OCI-LY7 (cell line): Measurements from ENCODE around the gene ANKS1B. TPM values are rescaled to one million over a fixed set of nuclear protein-coding genes. Genes with fewer than 3 reads are reported as not detected.

ENCODE experiments used
- BruUV-seq: library from RNA; stranded (reverse); fragments of 400-500 nt; replicated peaks from 2 replicates; lab custom pipeline; 2021; lab: Mats Ljungman, UMichigan
- CTCF ChIA-PET: fragments of 300-600 bp; sonication (Branson Sonifier 250); formaldehyde crosslinking; loops from one replicate; lab custom pipeline; 2022; ENCODE audit warnings: antibody characterized with exemption; ENCODE audit not compliant: unreplicated experiment; lab: Charles Lee
- POLR2A ChIA-PET: fragments of 300-600 bp; sonication (Branson Sonifier 250); formaldehyde crosslinking; loops from one replicate; lab custom pipeline; 2022; ENCODE audit warnings: antibody characterized with exemption; lab: Charles Lee
- DNase-seq: peaks from one replicate; pipeline ENCODE4 v3.0.0-alpha.2; 2015; ENCODE audit warnings: low spot score
- H2AFZ ChIP-seq: fragments of 200-600 bp; sonication (generic), shearing (Covaris generic); 2 replicates; pipeline ENCODE4 v1.6.1; 2014; ENCODE audit warnings: mild to moderate bottlenecking, antibody characterized with exemption, low read length, moderate library complexity
- H3K27ac ChIP-seq: fragments of 200-600 bp; sonication (generic); 2 replicates; pipeline ENCODE4 v1.5.1; 2014; ENCODE audit warnings: mixed run types, low read depth, mild to moderate bottlenecking, moderate library complexity, low read length, inconsistent platforms; ENCODE audit not compliant: poor library complexity, severe bottlenecking
- H3K36me3 ChIP-seq: fragments of 200-600 bp; sonication (generic); 2 replicates; pipeline ENCODE4 v1.6.1; 2014; ENCODE audit warnings: mild to moderate bottlenecking, antibody characterized with exemption, low read length, moderate library complexity, mixed read lengths; ENCODE audit not compliant: insufficient read depth
- H3K4me1 ChIP-seq: fragments of 200-600 bp; sonication (generic); 2 replicates; pipeline ENCODE4 v1.5.1; 2014; ENCODE audit warnings: mild to moderate bottlenecking, low read length; ENCODE audit not compliant: insufficient read depth, poor library complexity, severe bottlenecking
- H3K4me2 ChIP-seq: fragments of 200-600 bp; sonication (generic); 2 replicates; pipeline ENCODE4 v1.6.1; 2014; ENCODE audit warnings: mild to moderate bottlenecking, low read length
- H3K4me3 ChIP-seq: fragments of 200-600 bp; sonication (generic); 2 replicates; pipeline ENCODE4 v1.5.1; 2014; ENCODE audit warnings: mild to moderate bottlenecking, low read depth, low read length; ENCODE audit not compliant: poor library complexity, severe bottlenecking
- H3K79me2 ChIP-seq: fragments of 200-600 bp; sonication (generic); 2 replicates; pipeline ENCODE4 v1.6.1; 2016; ENCODE audit warnings: low read depth, mild to moderate bottlenecking, low read length, moderate library complexity, mixed read lengths; ENCODE audit not compliant: insufficient read depth
- H3K9me2 ChIP-seq: fragments of 200-600 bp; sonication (generic); 2 replicates; pipeline ENCODE4 v1.6.1; 2016; ENCODE audit warnings: mild to moderate bottlenecking, low read length, mixed read lengths; ENCODE audit not compliant: insufficient read depth
- H3K9me3 ChIP-seq: fragments of 200-600 bp; sonication (generic); 2 replicates; pipeline ENCODE4 v1.6.1; 2014; ENCODE audit warnings: mild to moderate bottlenecking, mixed run types, low read length, mixed read lengths
- H4K20me1 ChIP-seq: fragments of 200-600 bp; sonication (generic); 2 replicates; pipeline ENCODE4 v1.6.1; 2014; ENCODE audit warnings: mild to moderate bottlenecking, antibody characterized with exemption, low read length, moderate library complexity, mixed read lengths; ENCODE audit not compliant: insufficient read depth
- EZH2phosphoT487 ChIP-seq: fragments of 200-600 bp; sonication (generic); IDR thresholded peaks from 2 replicates; pipeline ENCODE4 v1.6.1; 2018; ENCODE audit warnings: low read depth, borderline replicate concordance, mild to moderate bottlenecking, mixed run types, antibody characterized with exemption, low read length, moderate library complexity, mixed read lengths
- intact Hi-C: fragments of 100-400 bp; cut with micrococcal nuclease; formaldehyde crosslinking; loops from one replicate; pipeline ENCODE4 v1.10.0; 2022; ENCODE audit not compliant: unreplicated experiment
- total RNA-seq, 2 experiments: library from RNA; depleted of rRNA in 1 of 2; stranded (reverse); fragments of >200 nt in 1 of 2; shearing (Covaris generic) in 1 of 2; gene quantifications; 2 replicates each; pipeline ENCODE4 v1.2.3, GENCODE V29; 2014 to 2022
- TF ChIP-seq, protein P1 (sequence below): fragments of 200-600 bp; sonication (generic); conservative IDR thresholded peaks from 2 replicates; pipeline ENCODE4 v1.5.1; 2014; ENCODE audit warnings: mild to moderate bottlenecking, antibody characterized with exemption, low read length, moderate library complexity, mixed read lengths

ANKS1B gene
- total RNA-seq, 2 experiments from 2014 or later = 2.9 to 6.0 TPM

DNA sequence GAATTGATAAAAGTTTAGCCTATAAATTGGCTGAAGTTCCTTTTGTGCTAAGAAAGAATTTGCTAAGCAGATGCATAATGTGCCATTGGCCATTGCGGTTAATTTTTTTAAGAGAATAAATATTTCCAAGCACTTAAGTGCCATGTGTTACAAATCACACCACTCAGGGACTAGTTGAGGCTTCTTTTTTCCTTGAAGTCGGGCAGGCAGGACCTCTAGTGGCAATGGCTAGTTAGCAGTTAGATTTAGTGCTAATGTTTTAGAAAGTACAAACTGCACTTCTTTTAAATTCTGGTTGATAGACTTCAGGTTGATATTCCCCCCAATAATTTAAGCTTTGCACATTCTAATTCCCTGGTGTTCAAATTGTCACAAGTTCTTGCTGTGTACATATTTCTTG, 1045.4 kb downstream of the ANKS1B start:
- intact Hi-C loops = no loop called here
- Histone ChIP-seq H3K36me3 (no peaks in the 10 kb centered on the region), H3K4me1 (no peaks in the 10 kb centered on the region), H3K9me2 (no peaks in the 10 kb centered on the region), H4K20me1 (no peaks in the 10 kb centered on the region), H3K4me2 (no peak overlapping the region), H3K79me2 (no peaks in the 10 kb centered on the region), H3K9me3 (0 out of 2 replicates have a peak, but pooled peaks cover 7% of the 10 kb centered on the region), H2AFZ (no peak overlapping the region), H3K4me3 (no peak overlapping the region), H3K27ac (no peak overlapping the region)
- ChIA-PET CTCF (no interaction called here), POLR2A (no interaction called here)
- BruUV-seq = no TSS peak
- DNase-seq = peak; percentile 14
- no peak for TF ChIP-seq EZH2phosphoT487
- TF ChIP-seq, protein P1, sequence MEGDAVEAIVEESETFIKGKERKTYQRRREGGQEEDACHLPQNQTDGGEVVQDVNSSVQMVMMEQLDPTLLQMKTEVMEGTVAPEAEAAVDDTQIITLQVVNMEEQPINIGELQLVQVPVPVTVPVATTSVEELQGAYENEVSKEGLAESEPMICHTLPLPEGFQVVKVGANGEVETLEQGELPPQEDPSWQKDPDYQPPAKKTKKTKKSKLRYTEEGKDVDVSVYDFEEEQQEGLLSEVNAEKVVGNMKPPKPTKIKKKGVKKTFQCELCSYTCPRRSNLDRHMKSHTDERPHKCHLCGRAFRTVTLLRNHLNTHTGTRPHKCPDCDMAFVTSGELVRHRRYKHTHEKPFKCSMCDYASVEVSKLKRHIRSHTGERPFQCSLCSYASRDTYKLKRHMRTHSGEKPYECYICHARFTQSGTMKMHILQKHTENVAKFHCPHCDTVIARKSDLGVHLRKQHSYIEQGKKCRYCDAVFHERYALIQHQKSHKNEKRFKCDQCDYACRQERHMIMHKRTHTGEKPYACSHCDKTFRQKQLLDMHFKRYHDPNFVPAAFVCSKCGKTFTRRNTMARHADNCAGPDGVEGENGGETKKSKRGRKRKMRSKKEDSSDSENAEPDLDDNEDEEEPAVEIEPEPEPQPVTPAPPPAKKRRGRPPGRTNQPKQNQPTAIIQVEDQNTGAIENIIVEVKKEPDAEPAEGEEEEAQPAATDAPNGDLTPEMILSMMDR = peak; percentile 70

GRCh38 chr12:98935847-98936246, 1048.9 kb downstream of the ANKS1B start:
- CTCF ChIA-PET = no interaction called here

DNA sequence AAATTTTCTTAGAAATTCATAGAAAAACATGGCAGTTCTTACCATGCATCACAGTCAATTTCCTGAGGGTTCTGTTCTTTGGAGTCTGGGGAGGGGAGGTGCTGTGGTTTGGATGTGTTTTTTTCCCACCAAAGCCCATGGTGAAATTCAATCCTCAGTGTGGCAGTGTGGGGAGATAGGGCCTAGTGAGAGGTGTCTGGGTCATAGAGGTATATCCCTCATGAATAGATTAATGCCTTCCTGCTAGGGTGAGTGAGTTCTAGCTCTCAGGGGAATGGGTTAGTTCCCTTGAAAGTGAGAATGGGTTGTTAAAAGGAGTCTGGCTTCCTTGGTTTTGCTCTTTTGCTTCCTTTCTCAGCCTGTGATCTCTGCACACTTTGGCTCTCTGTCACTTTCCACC, 1061.9 kb downstream of the ANKS1B start:
- Histone ChIP-seq H3K36me3 (no peaks in the 10 kb centered on the region), H3K79me2 (no peaks in the 10 kb centered on the region), H4K20me1 (no peaks in the 10 kb centered on the region), H3K9me2 (no peaks in the 10 kb centered on the region), H2AFZ (no peak overlapping the region), H3K9me3 (no peaks in the 10 kb centered on the region), H3K27ac (no peak overlapping the region), H3K4me3 (no peak overlapping the region), H3K4me2 (no peak overlapping the region), H3K4me1 (no peaks in the 10 kb centered on the region)
- no peak for DNase-seq
- CTCF ChIA-PET = no interaction called here
- no TSS peak for BruUV-seq
- POLR2A ChIA-PET = no interaction called here
- intact Hi-C loops = no loop called here
- TF ChIP-seq EZH2phosphoT487 = no peak
- TF ChIP-seq, protein P1 = no peak

More at GRCh38 chr12:98935847-98936246, 1048.9 kb downstream of the ANKS1B start:
- BruUV-seq = no TSS peak
- DNase-seq = no peak
- POLR2A ChIA-PET = interaction anchor here (0.6 kb wide), 1 partner anchor 312 kb away, joined by 3 read pairs; no protein-coding TSS in a partner anchor
- no peak overlapping the region for H3K4me3 ChIP-seq
- intact Hi-C loops = no loop called here
- no peak overlapping the region for H3K27ac ChIP-seq
- TF ChIP-seq, protein P1 = no peak
- no peak for TF ChIP-seq EZH2phosphoT487
- H3K36me3 ChIP-seq = no peaks in the 10 kb centered on the region
- 0 out of 2 replicates have a peak, but pooled peaks cover 7% of the 10 kb centered on the region for H3K9me3 ChIP-seq
- no peaks in the 10 kb centered on the region for H3K79me2 ChIP-seq
- H3K4me2 ChIP-seq = no peak overlapping the region
- H3K4me1 ChIP-seq = no peaks in the 10 kb centered on the region
- no peak overlapping the region for H2AFZ ChIP-seq
- H4K20me1 ChIP-seq = no peaks in the 10 kb centered on the region
- no peaks in the 10 kb centered on the region for H3K9me2 ChIP-seq
